ENCODE measurements around the gene PRKN. TPM values are rescaled to one million over a fixed set of nuclear protein-coding genes. Genes with fewer than 3 reads are reported as not detected.

Gene PRKN
- total RNA-seq, 1 donor from 2014 or later = 4.9 TPM

DNA sequence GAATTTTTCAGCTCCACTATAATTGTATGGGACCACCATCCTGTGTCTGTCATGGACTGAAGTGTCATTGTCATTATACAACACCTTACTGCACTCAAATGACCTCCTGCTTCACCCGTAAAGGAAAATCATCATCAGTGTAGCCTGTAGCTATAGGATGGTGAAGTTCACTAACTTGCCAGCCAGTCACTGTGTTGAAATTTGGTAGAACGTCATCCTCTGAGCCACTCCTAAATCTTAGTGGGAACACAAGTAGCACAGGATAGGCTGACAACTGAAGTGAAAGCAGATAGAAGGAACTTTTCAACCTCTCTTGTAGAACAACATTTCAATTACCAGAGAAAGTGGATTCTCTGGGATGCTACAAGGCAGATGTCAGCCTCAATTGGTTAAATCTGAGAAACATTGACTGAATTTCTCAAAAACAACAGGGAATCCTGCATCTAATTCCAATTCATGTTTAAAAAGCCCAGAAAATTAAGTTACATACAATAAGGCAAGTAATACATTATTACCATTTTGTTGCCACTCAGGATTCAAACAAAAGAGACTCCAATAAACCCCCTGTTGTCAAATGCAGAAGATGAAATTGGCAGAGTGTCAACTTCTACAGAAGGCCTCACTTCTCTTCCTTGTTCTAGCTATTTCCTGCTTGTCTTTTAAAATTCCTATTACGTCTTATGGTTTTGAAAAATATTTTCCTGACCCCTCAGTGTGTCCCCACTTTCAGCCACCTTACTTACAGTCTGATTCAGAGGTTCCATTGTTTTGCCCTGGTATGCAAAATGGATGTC, 805.8 kb downstream of the PRKN start:
- intact Hi-C loops (cut with DNase I) = no loop called here
- H3K27ac ChIP-seq = no peak overlapping the region
- no peak overlapping the region for H3K4me3 ChIP-seq
- no peaks in the 10 kb centered on the region for H3K36me3 ChIP-seq
- H3K9me3 ChIP-seq = no peaks in the 10 kb centered on the region
- H3K27me3 ChIP-seq = no peaks in the 10 kb centered on the region
- no peaks in the 10 kb centered on the region for H3K4me1 ChIP-seq
- TF ChIP-seq POLR2AphosphoS5 (IDR thresholded peaks at IDR 0.05; ENCODE audit: insufficient read depth in 1 of 2, low read depth in 1 of 2) (no peak), POLR2A (IDR thresholded peaks at IDR 0.05) (no peak)
- TF ChIP-seq, protein P1, sequence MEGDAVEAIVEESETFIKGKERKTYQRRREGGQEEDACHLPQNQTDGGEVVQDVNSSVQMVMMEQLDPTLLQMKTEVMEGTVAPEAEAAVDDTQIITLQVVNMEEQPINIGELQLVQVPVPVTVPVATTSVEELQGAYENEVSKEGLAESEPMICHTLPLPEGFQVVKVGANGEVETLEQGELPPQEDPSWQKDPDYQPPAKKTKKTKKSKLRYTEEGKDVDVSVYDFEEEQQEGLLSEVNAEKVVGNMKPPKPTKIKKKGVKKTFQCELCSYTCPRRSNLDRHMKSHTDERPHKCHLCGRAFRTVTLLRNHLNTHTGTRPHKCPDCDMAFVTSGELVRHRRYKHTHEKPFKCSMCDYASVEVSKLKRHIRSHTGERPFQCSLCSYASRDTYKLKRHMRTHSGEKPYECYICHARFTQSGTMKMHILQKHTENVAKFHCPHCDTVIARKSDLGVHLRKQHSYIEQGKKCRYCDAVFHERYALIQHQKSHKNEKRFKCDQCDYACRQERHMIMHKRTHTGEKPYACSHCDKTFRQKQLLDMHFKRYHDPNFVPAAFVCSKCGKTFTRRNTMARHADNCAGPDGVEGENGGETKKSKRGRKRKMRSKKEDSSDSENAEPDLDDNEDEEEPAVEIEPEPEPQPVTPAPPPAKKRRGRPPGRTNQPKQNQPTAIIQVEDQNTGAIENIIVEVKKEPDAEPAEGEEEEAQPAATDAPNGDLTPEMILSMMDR (IDR thresholded peaks at IDR 0.05) = no peak
- DNase-seq (ENCODE audit: extremely low spot score in 2 of 2) = no peak

GRCh38 chr6:161919691-161920090, 807.9 kb downstream of the PRKN start:
- Histone ChIP-seq H3K36me3 (no peaks in the 10 kb centered on the region), H3K9me3 (no peaks in the 10 kb centered on the region), H3K4me3 (no peak overlapping the region), H3K27ac (no peak overlapping the region), H3K4me1 (no peaks in the 10 kb centered on the region), H3K27me3 (no peaks in the 10 kb centered on the region)
- intact Hi-C loops (cut with DNase I) = no loop called here
- TF ChIP-seq POLR2AphosphoS5 (IDR thresholded peaks at IDR 0.05; ENCODE audit: insufficient read depth in 1 of 2, low read depth in 1 of 2) = no peak
- TF ChIP-seq, protein P1 (IDR thresholded peaks at IDR 0.05) = no peak
- no peak for TF ChIP-seq POLR2A (IDR thresholded peaks at IDR 0.05)
- no peak for DNase-seq (ENCODE audit: extremely low spot score in 2 of 2)

DNA sequence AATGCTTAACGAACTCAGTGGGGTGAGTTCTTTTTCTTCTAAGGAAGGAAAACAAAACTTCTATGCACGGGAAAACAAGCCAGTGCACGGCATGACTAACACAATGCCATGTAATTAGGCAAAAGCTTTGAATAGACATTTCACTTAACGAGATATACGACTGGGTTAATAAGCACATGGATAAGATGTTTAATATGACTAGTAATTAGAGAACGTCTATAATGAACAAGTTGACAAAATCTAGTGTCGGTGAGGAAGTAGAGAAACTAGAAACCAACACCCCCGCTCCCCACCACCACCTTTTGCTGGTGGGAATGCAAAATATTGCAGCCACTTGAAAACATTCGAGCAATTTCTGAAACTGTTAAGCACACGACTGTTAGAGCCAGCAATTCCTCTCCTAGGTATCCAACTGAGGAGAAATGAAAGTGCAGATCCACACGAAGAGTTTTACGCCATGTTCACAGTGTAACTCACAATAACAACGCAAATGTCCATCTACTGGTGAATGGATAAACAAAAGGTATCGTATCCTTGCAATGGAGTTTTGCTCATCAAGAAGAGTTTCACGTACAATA, 808.8 kb downstream of the PRKN start:
- intact Hi-C loops (cut with DNase I) = no loop called here
- Histone ChIP-seq H3K36me3 (no peaks in the 10 kb centered on the region), H3K27ac (no peak overlapping the region)

GRCh38 chr6:161918109-161918531, 809.4 kb downstream of the PRKN start:
- H3K4me1 ChIP-seq = no peaks in the 10 kb centered on the region
- DNase-seq (ENCODE audit: extremely low spot score in 2 of 2) = no peak
- H3K27me3 ChIP-seq = no peaks in the 10 kb centered on the region
- H3K4me3 ChIP-seq = no peak overlapping the region
- H3K36me3 ChIP-seq = no peaks in the 10 kb centered on the region
- H3K27ac ChIP-seq = no peak overlapping the region
- intact Hi-C loops (cut with DNase I) = no loop called here
- no peak for TF ChIP-seq POLR2A (IDR thresholded peaks at IDR 0.05)
- no peak for TF ChIP-seq POLR2AphosphoS5 (IDR thresholded peaks at IDR 0.05; ENCODE audit: insufficient read depth in 1 of 2, low read depth in 1 of 2)
- TF ChIP-seq, protein P1 (IDR thresholded peaks at IDR 0.05) = no peak
- H3K9me3 ChIP-seq = no peaks in the 10 kb centered on the region

More for the DNA sequence above, 808.8 kb downstream of the PRKN start:
- Histone ChIP-seq H3K9me3 (no peaks in the 10 kb centered on the region), H3K4me1 (no peaks in the 10 kb centered on the region), H3K4me3 (no peak overlapping the region), H3K27me3 (no peaks in the 10 kb centered on the region)
- TF ChIP-seq POLR2AphosphoS5 (IDR thresholded peaks at IDR 0.05; ENCODE audit: insufficient read depth in 1 of 2, low read depth in 1 of 2) (no peak), POLR2A (IDR thresholded peaks at IDR 0.05) (no peak)
- TF ChIP-seq, protein P1 (IDR thresholded peaks at IDR 0.05) = no peak
- DNase-seq (ENCODE audit: extremely low spot score in 2 of 2) = no peak

- H3K36me3 ChIP-seq = no peaks in the 10 kb centered on the region
- intact Hi-C loops (cut with DNase I) = no loop called here
- no peak overlapping the region for H3K4me3 ChIP-seq
- no peaks in the 10 kb centered on the region for H3K9me3 ChIP-seq
- H3K4me1 ChIP-seq = no peaks in the 10 kb centered on the region
- H3K27me3 ChIP-seq = no peaks in the 10 kb centered on the region
- TF ChIP-seq POLR2AphosphoS5 (IDR thresholded peaks at IDR 0.05; ENCODE audit: insufficient read depth in 1 of 2, low read depth in 1 of 2) = no peak
- TF ChIP-seq POLR2A (IDR thresholded peaks at IDR 0.05) = no peak
- TF ChIP-seq, protein P1 (IDR thresholded peaks at IDR 0.05) = no peak
- no peak for DNase-seq (ENCODE audit: extremely low spot score in 2 of 2)
- H3K27ac ChIP-seq = no peak overlapping the region
Measured at GRCh38 chr6:161917645-161918044, 809.9 kb downstream of the PRKN start.
